OCI-LY7 (cell line): Measurements from ENCODE around the gene TRMO.

Experiments used
- CTCF ChIP-seq: fragments of 200-600 bp; sonication (generic); conservative IDR thresholded peaks from 2 replicates; pipeline ENCODE4 v1.5.1; 2014; ENCODE audit warnings: mild to moderate bottlenecking, antibody characterized with exemption, low read length, moderate library complexity, mixed read lengths
- EZH2phosphoT487 ChIP-seq: fragments of 200-600 bp; sonication (generic); IDR thresholded peaks from 2 replicates; pipeline ENCODE4 v1.6.1; 2018; ENCODE audit warnings: low read depth, borderline replicate concordance, mild to moderate bottlenecking, mixed run types, antibody characterized with exemption, low read length, moderate library complexity, mixed read lengths

- TF ChIP-seq CTCF (no peak), EZH2phosphoT487 (no peak)
These were observed 37.3 kb upstream of the TRMO start for GRCh38 chr9:97959585-97959984.
